NCI-H1092 treated with DMSO at 0.1 percent for 48 hours (cell line): ENCODE results near the gene RBFA.

ENCODE experiments used
- DNase-seq: peaks from one replicate; lab custom pipeline; 2025; lab: John Stamatoyannopoulos, UW

RBFA gene

GRCh38 chr18:80029690-80030089 is 4.5 kb upstream of the RBFA start:
- no peak for DNase-seq

- DNase-seq, result no peak
These were observed 810 bp upstream of the RBFA start for GRCh38 chr18:80033181-80034067.

GRCh38 chr18:80034852-80035406 is 695 bp downstream of the RBFA start:
- peak; percentile 37 for DNase-seq

- DNase-seq, result no peak
These were observed 1.8 kb downstream of the RBFA start for GRCh38 chr18:80035997-80036396.

GRCh38 chr18:80037300-80037699 is 3.1 kb downstream of the RBFA start:
- DNase-seq, result no peak

GRCh38 chr18:80037869-80038630 is 3.8 kb downstream of the RBFA start:
- DNase-seq, result no peak

- no peak for DNase-seq
These were observed 6.3 kb downstream of the RBFA start for GRCh38 chr18:80040515-80040914.

- DNase-seq, result no peak
These were observed 7.2 kb downstream of the RBFA start for GRCh38 chr18:80041424-80041823.

- no peak for DNase-seq
These were observed 8.6 kb downstream of the RBFA start for GRCh38 chr18:80042785-80043184.

GRCh38 chr18:80044072-80044471 is 9.8 kb downstream of the RBFA start:
- DNase-seq, result no peak

GRCh38 chr18:80046011-80046410 is 11.8 kb downstream of the RBFA start:
- no peak for DNase-seq

- no peak for DNase-seq
These were observed 12.2 kb downstream of the RBFA start for GRCh38 chr18:80046431-80046830.

- DNase-seq, result no peak
These were observed 12.8 kb downstream of the RBFA start for GRCh38 chr18:80046961-80047541.

GRCh38 chr18:80050797-80051196 is 16.6 kb downstream of the RBFA start:
- DNase-seq, result no peak

- no peak for DNase-seq
These were observed 21.9 kb downstream of the RBFA start for GRCh38 chr18:80056095-80056494.

GRCh38 chr18:80059945-80060344 is 25.7 kb downstream of the RBFA start:
- DNase-seq, result no peak

- no peak for DNase-seq
These were observed 31.5 kb downstream of the RBFA start for GRCh38 chr18:80065705-80066104.

- no peak for DNase-seq
These were observed 33.1 kb downstream of the RBFA start for GRCh38 chr18:80067321-80067720.

GRCh38 chr18:80067897-80068296 is 33.7 kb downstream of the RBFA start:
- DNase-seq, result no peak

- no peak for DNase-seq
These were observed 34.5 kb downstream of the RBFA start for GRCh38 chr18:80068571-80069272.

GRCh38 chr18:80070825-80071224 is 36.6 kb downstream of the RBFA start:
- no peak for DNase-seq

GRCh38 chr18:80074183-80074582 is 39.9 kb downstream of the RBFA start:
- DNase-seq, result no peak
